Hindlimb muscle (tissue), 1 donor: ENCODE data around the gene HIGD1A. TPM values are rescaled to one million over a fixed set of nuclear protein-coding genes. Genes with fewer than 3 reads are reported as not detected.
"Not testable (repeated sequence)": the region's sequence is repeated elsewhere in the genome, so short reads cannot be mapped to it uniquely, and the experiment has no call there.

ENCODE experiments used
- DNase-seq: peaks from one replicate; pipeline ENCODE4 v3.0.0-alpha.2; 2013
- polyA plus RNA-seq: library from polyadenylated mRNA; unstranded; fragments of 120-200 nt; gene quantifications from one replicate; pipeline ENCODE4 v1.2.1, GENCODE V29; 2013; ENCODE audit not compliant: insufficient read length

Gene HIGD1A
- polyA plus RNA-seq, 1 donor: 63.7 TPM

- no peak for DNase-seq
Measured at GRCh38 chr3:42829083-42829627, 24.9 kb upstream of the HIGD1A start.

GRCh38 chr3:42827654-42828053 is 23.4 kb upstream of the HIGD1A start:
- no peak for DNase-seq

- DNase-seq: no peak
Measured at GRCh38 chr3:42827023-42827422, 22.7 kb upstream of the HIGD1A start.

- no peak for DNase-seq
Measured at GRCh38 chr3:42826141-42826540, 21.9 kb upstream of the HIGD1A start.

- DNase-seq: no peak
Measured at GRCh38 chr3:42823351-42823750, 19.1 kb upstream of the HIGD1A start.

- no peak for DNase-seq
Measured at GRCh38 chr3:42822828-42823227, 18.5 kb upstream of the HIGD1A start.

GRCh38 chr3:42820746-42821051 is 16.4 kb upstream of the HIGD1A start:
- no peak for DNase-seq

- DNase-seq: no peak
Measured at GRCh38 chr3:42819351-42819965, 15.2 kb upstream of the HIGD1A start.

GRCh38 chr3:42815826-42816225 is 11.5 kb upstream of the HIGD1A start:
- no peak for DNase-seq

GRCh38 chr3:42814914-42815507 is 10.7 kb upstream of the HIGD1A start:
- DNase-seq: no peak

GRCh38 chr3:42814246-42814645 is 10.0 kb upstream of the HIGD1A start:
- no peak for DNase-seq

- not testable (repeated sequence) for DNase-seq
Measured at GRCh38 chr3:42811118-42811883, 7.0 kb upstream of the HIGD1A start.

- DNase-seq: not testable (repeated sequence)
Measured at GRCh38 chr3:42810706-42811105, 6.4 kb upstream of the HIGD1A start.

- no peak for DNase-seq
Measured at GRCh38 chr3:42809202-42809601, 4.9 kb upstream of the HIGD1A start, which contains the start of gene ACKR2. Gene ACKR2, plus strand, starts transcription at chr3:42809445. Its CDS starts 55,058 bp downstream, at chr3:42864503.

GRCh38 chr3:42807929-42808328 is 3.6 kb upstream of the HIGD1A start:
- no peak for DNase-seq

- no peak for DNase-seq
Measured at GRCh38 chr3:42805141-42805821, 991 bp upstream of the HIGD1A start.

- no peak for DNase-seq
Measured at GRCh38 chr3:42804831-42805132, 492 bp upstream of the HIGD1A start.

GRCh38 chr3:42803414-42804105 is 730 bp downstream of the HIGD1A start:
- DNase-seq: no peak

- DNase-seq: no peak
Measured at GRCh38 chr3:42802876-42803413, 1.3 kb downstream of the HIGD1A start.

GRCh38 chr3:42801784-42802183 is 2.5 kb downstream of the HIGD1A start:
- DNase-seq: no peak

GRCh38 chr3:42801048-42801620 is 3.2 kb downstream of the HIGD1A start:
- no peak for DNase-seq

GRCh38 chr3:42800251-42800650 is 4.0 kb downstream of the HIGD1A start:
- no peak for DNase-seq
